ENCODE measurements around the gene RHEX.
A peak's percentile ranks its signal among the peaks of the same experiment; 100 is the strongest.
"Not testable (repeated sequence)": the region's sequence is repeated elsewhere in the genome, so short reads cannot be mapped to it uniquely, and the experiment has no call there.

RHEX gene

DNA sequence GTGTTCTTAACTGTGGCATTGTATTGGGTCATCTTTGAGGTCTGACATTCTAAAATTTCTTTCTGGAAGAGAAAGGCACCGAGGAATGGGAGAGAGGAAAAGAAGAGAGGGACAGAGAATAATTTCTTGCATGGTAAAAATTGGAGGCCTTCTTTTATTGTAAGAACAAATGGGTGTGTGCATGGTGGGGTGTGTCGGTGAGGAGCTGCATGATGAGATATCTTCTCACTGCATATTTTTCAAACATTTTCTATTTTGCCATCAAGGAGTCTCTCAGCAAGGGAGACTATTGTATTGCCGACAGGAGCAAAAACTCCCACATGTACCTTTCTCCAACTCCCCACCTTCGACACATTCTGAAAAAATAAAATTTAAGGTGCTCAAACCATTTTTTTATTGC is 22.8 kb upstream of the RHEX start:
- DNase-seq (ENCODE audit: low spot score) = no peak

DNA sequence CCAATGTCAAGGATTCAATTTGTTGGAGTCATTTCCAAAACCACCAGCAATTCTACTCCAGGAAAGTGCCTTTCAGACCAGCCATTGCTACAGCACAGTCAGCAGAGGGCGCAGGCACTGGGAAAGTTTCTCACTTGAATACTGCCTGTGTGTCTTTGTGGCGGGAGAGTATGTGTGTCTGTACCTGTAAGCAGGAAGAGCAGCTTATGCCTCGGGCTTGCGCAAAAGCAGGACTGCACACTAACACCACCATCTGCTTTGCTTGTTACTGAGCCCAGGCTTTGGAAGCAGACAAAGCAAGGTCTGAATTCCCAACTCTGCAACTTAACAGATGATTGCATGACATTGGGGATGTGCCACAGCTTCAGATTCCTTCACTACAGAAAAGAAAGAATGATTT is 22.3 kb upstream of the RHEX start:
- DNase-seq (ENCODE audit: low spot score) = peak; percentile 57

GRCh38 chr1:206032380-206033140 is 20.4 kb upstream of the RHEX start:
- DNase-seq (ENCODE audit: low spot score) = no peak

GRCh38 chr1:206035027-206035426 is 17.9 kb upstream of the RHEX start:
- no peak for DNase-seq (ENCODE audit: low spot score)

DNA sequence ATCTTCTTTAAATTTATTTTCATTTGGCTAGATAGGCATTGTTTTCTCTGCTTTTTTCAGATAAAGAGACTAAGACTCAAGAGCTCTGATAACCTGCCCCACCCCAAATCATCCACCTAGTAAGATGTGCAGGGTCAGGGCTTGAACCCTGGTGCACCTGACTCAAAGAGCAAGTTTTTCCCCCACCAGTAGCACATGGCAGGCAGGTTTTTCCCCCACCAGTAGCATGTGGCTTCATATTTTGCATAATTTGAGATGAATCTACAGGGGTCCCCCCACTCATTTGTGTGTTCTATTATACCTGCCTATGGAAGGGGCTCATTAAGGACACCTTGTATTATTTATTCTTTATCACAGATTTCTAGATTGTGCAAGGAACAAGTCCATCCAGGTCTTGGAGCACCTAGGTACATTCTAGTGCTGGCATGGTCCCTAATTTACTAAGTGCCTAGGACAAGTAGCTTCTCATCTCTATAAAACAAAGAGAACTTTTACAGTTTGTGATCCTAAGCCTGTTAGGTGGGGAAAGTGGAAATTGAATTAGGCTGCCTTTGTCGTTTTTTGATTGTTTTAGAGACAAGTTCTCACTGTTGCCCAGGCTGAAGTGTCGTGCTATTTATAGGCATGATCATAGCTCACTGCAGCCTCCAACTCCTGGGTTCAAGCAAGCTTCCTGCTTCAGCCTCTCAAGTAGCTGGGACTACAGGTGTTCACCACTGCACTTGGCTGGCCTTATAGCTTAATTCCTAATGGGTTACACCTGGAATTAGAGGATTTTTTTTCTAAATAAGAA is 16.1 kb upstream of the RHEX start:
- DNase-seq (ENCODE audit: low spot score) = no peak

DNA sequence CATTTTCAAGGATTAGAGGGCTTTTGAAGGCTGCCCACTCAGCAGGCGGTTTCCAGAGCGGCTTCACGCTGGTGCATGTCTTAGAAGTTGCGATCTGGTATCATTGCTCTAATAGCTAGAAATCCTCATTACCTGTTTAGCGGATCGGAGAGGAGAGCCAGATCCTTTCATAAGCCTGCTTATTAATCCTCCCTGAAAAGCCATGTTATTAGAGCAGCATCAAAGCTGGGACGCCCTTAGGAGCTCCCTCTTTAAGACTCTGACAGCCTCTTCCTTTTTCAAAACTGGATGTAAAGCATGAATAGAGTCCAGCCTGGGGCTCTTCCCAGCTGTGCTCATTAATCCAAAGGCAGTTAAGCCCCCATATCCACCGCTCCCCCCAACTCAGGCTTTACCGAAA is 15.4 kb upstream of the RHEX start:
- DNase-seq (ENCODE audit: low spot score) = no peak

GRCh38 chr1:206039046-206039973 is 13.7 kb upstream of the RHEX start:
- no peak for DNase-seq (ENCODE audit: low spot score)

DNA sequence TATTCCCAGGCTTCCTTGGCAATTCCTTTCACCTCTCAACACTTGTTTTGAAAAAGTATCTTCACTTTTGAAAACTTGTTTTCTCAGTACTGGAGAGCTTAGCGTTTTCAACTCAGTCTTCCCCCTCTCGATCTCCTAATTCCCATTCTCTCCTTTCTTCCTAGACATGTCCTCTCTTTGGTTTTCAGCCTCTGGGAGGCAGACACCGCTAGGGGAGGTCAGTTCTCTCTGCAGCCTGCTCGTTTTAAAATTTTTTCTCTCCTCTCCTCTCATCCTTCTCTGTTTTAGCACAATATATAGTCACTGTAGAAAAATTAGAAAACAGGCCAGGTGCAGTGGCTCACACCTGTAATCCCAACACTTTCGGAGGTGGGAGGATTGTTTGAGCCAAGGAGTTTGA is 12.6 kb upstream of the RHEX start:
- DNase-seq (ENCODE audit: low spot score) = no peak

- DNase-seq (ENCODE audit: low spot score) = no peak
Measured at GRCh38 chr1:206041640-206042039, 11.3 kb upstream of the RHEX start.

DNA sequence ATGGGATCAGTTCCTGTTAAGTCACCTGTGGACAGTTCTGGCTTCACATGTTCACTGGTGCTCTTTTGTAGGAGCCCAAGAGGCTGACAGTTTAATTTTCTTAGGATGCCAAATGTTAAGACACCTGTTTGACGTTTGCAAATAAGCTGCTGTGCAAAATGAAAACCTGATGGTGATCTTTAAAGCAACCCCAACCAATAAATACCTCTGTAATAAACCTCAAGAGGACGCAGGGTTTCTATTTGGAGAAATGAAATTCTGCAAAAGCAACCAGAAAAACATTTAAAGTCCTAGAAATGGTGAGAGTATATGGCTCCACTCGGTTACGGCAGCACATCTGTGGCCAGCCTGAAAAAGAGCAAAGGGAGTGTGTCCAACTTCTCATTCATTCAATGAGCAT is 5.7 kb upstream of the RHEX start:
- DNase-seq (ENCODE audit: low spot score) = no peak

GRCh38 chr1:206048582-206048981 is 4.4 kb upstream of the RHEX start:
- DNase-seq (ENCODE audit: low spot score) = no peak

DNA sequence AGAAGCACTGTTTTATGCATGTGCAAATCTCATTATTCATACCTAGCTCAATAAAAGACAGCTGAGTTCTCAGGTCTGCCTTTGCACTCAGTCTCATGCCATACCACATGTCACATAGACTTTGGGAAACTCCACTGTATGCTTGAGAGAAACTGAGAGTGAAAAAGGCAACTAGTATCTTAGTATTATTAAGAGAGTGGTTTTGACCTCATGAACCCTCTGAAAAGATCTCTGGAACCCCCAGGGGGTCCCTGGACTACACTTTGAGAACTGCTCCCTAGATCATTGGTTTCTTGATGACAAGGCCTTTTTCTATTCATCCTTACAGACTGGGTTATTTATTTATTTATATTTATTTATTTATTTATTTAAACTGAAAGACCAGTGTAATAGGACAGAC is 3.7 kb upstream of the RHEX start:
- no peak for DNase-seq (ENCODE audit: low spot score)

DNA sequence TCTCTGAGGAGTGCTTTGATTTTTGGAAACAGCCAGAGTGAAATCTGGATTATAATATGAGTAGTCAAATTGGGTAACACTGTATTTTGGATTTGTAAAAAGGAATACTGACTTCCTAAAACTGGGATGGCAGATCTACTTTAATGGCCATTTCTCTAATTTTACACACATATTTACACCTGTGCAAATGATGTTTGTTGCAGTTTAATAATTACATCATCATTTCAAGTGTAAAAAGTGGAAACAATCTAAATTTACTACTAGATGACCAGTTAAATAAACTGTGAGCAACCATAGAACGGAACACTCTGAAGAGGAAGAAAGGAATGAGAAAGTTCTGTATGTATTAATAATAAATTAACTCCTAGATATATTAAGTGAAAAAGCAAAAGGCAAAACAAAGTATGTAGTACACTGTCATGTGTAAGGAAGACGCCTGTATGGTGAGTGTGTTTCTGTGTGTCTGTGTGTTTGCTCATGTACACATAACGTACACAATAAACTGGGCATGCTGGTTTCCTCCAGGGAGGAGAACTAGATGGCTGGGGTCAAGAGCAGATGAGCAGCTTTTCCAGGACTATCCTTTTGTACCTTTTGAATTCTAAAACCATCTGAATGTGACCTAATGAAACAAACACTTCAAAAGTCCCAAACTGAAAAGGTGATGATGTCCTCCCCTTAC is 2.9 kb upstream of the RHEX start:
- no peak for DNase-seq (ENCODE audit: low spot score)

DNA sequence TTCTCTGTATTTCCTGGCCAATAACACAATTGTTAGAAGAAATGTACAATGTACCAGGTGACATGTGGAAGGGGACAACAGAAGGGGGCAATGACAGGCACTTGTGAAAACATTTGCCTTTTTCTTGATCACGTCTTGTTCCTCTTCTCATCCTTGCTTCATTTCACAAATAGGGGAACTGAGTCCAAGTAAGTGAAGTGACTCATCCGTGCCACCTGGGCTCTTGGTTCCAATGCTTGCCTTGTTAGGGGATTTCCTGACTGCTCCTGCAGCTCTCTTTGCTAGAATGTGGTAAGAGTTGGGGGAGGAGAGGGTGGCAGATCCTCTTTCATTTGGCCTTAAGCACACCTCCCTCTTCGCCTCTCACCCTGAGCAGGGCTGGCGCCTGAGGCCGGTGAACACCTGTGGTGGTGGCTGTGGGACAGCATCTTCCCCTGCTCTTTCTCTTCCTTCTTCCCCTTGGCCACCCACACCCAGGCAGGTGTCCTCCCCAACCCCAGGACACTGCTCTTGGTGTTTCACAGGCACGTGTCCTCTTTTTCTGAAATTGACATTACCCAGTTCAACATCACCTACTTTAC is 2.2 kb upstream of the RHEX start:
- DNase-seq (ENCODE audit: low spot score) = no peak

GRCh38 chr1:206052231-206052865 is 625 bp upstream of the RHEX start:
- DNase-seq (ENCODE audit: low spot score) = not testable (repeated sequence)

DNA sequence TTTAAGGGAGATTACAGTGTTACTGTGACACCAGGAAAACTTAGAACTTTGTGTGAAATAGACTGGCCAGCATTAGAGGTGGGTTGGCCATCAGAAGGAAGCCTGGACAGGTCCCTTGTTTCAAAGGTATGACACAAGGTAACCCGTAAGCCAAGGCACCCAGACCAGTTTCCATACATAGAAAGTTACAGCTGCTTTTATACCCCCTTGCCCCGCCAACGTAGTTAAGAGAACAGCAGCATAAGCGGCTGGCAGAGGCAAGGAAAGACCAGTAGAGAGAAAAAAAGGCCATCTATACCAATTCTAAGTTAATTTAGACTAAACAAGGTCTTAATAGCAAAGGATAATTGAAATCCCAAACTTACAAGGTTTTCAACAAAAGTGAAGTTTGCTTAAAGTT is 643 bp downstream of the RHEX start:
- DNase-seq (ENCODE audit: low spot score) = not testable (repeated sequence)

DNA sequence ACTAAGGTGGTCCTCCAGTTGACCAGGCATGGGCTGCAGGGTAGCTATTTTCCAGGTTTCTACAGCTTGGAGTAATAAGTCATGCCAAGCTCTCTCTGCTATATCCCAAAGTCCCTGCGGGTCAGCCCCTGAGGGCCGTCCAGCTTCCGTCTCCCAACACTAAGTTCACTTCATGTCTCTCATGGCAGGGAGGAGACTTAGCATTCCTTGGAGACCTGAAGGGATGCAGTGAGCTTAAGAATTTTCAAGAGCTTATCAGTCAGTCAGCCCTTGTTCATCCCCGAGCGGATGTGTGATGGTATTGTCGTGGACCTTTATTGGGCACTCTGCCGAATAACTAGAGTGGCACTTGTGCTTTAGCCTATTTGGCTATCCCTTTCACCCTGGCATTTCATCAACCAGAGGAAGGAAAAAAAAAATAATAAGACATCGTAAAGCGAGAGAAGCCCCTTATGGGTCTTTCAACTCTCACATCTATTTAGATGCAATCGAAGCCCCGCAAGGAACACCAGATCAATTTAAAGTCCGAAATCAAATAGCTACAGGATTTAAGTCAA is 2.2 kb downstream of the RHEX start:
- DNase-seq (ENCODE audit: low spot score) = not testable (repeated sequence)

- not testable (repeated sequence) for DNase-seq (ENCODE audit: low spot score)
Measured at GRCh38 chr1:206055639-206056323, 2.8 kb downstream of the RHEX start.

DNA sequence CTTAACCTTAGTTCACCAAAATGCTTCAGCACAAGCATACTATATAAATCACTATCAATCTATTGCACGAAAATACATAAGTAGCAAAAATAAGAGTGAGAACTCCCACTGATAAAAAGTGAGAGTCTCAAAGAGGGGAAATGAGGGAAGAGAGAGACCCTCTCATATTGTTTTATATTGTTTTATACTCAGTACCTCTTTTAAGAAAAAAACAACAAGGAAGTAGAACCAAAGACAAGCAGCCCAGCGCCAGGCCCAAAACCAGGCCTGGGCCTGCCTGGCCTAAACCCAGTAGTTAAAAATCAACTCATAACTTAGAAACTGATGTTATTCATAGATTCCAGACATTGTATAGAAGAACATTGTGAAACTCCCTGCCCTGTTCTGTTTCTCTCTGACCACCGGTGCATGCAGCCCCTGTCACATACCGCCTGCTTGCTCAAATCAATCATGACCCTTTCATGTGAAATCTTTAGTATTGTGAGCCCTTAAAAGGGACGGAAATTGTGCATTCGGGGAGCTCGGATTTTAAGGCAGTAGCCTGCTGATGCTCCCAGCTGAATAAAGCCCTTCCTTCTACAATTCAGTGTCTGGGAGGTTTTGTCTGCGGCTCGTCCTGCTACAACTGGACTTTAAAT is 5.4 kb downstream of the RHEX start:
- not testable (repeated sequence) for DNase-seq (ENCODE audit: low spot score)

DNA sequence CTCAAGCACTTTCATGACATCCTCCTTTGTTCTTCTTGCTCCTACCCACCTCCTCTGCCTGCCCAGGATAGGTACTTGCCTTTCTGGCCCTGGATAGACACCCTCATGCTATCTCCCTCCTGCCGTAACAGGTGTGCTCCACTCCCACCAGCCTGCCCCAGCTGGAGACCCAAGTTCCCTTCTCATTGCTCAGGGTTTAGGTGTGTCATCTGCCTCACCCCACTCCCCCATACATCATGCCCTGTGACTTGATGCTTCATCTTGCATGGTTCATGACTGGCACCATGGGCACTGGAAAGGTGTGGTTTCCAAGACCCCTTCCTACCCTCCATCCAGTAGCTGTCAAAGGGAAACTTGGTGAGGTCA is 5.9 kb downstream of the RHEX start:
- no peak for DNase-seq (ENCODE audit: low spot score)

All from putamen (tissue), 1 donor.